Measurements from ENCODE around the gene SEPTIN10. TPM values are rescaled to one million over a fixed set of nuclear protein-coding genes. Genes with fewer than 3 reads are reported as not detected.
"Not testable (repeated sequence)": the region's sequence is repeated elsewhere in the genome, so short reads cannot be mapped to it uniquely, and the experiment has no call there.

The SEPTIN10 gene
- total and polyA plus RNA-seq, 2 of the 8 experiments (the other 6 are each of a cell fraction or from before 2014, with no cell fraction given), result 23.7 to 101 TPM

- WGBS, 2 experiments (ENCODE audit: extremely low coverage in 1 of 2, insufficient coverage in 1 of 2, insufficient read length in 1 of 2, insufficient replicate concordance in 2 of 2, low coverage in 1 of 2, low lambda C conversion rate in 2 of 2, missing lambda C conversion rate in 1 of 2), result 93% methylated on average over 7 of the region's 7 CpGs; no CpG with 5 or more reads in 1 of the 2 experiments
Observed at GRCh38 chr2:109577630-109578029, 36.1 kb downstream of the SEPTIN10 start.

More at GRCh38 chr2:109577630-109578029, 36.1 kb downstream of the SEPTIN10 start:
- H3K36me3 ChIP-seq (ENCODE audit: control insufficient read depth in 2 of 4, insufficient read depth in 4 of 4, low read length in 3 of 4); H3K56ac ChIP-seq (replicated peaks; ENCODE audit: insufficient read length, low read depth, low read length); H2BK12ac ChIP-seq (ENCODE audit: low read depth, low read length); H3K4me3 ChIP-seq (ENCODE audit: extremely low read depth in 1 of 4, insufficient read depth in 2 of 4, low read depth in 3 of 4, low read length in 4 of 4); H4K91ac ChIP-seq (replicated peaks; ENCODE audit: insufficient read length, low read length); H3K9ac ChIP-seq (replicated peaks in 1 of 4; ENCODE audit: extremely low read depth in 1 of 4, low read depth in 3 of 4, low read length in 3 of 4); H3K4ac ChIP-seq (replicated peaks; ENCODE audit: insufficient read length, low read depth, low read length); DNase-seq (ENCODE audit: low read depth in 1 of 2, low spot score in 2 of 2); H2AFZ ChIP-seq (ENCODE audit: low read length); H4K20me1 ChIP-seq (replicated peaks in 1 of 2; ENCODE audit: control insufficient read depth in 1 of 2, insufficient read depth in 2 of 2, low read length in 2 of 2); FAIRE-seq; H3K79me1 ChIP-seq (ENCODE audit: low read depth, low read length); H3K14ac ChIP-seq (ENCODE audit: insufficient read length); CTCF ChIA-PET (ENCODE audit: partially characterized antibody); H3K18ac ChIP-seq (ENCODE audit: extremely low read depth, low read length); H2BK120ac ChIP-seq (replicated peaks; ENCODE audit: low read depth, low read length); H3K9me3 ChIP-seq (ENCODE audit: insufficient read depth in 2 of 2, low read depth in 1 of 2, low read length in 1 of 2); H3K23me2 ChIP-seq (ENCODE audit: low read depth, low read length); H3K4me1 ChIP-seq (replicated peaks in 1 of 4; ENCODE audit: control insufficient read depth in 3 of 4, insufficient read depth in 4 of 4, low read length in 3 of 4); H3K79me2 ChIP-seq (ENCODE audit: control insufficient read depth in 1 of 2, insufficient read depth in 2 of 2, low read length in 2 of 2); H2AK5ac ChIP-seq (ENCODE audit: low read depth, low read length); H2BK5ac ChIP-seq (ENCODE audit: low read depth, low read length); H3K27ac ChIP-seq (ENCODE audit: low read depth, low read length); H3K27me3 ChIP-seq (replicated peaks in 1 of 4; ENCODE audit: control insufficient read depth in 3 of 4, extremely low read depth in 1 of 4, insufficient read depth in 3 of 4, low read length in 3 of 4); H4K5ac ChIP-seq (ENCODE audit: insufficient read length, low read depth, low read length); H2BK15ac ChIP-seq (ENCODE audit: low read length); H2BK20ac ChIP-seq (ENCODE audit: low read length); H3K4me2 ChIP-seq (ENCODE audit: insufficient read depth in 1 of 2, low read depth in 2 of 2, low read length in 2 of 2); POLR2A ChIA-PET (ENCODE audit: partially characterized antibody); H3K23ac ChIP-seq (ENCODE audit: insufficient read length); H4K8ac ChIP-seq (ENCODE audit: extremely low read depth, insufficient read depth, low read length): not testable (repeated sequence)

Data from H1 (cell line).